ENCODE results near the gene SFMBT2.
"Not testable (repeated sequence)": the region's sequence is repeated elsewhere in the genome, so short reads cannot be mapped to it uniquely, and the experiment has no call there.

SFMBT2 gene

GRCh38 chr10:7258948-7259523 lies 151.8 kb downstream of the SFMBT2 start:
- no peak for DNase-seq

DNA sequence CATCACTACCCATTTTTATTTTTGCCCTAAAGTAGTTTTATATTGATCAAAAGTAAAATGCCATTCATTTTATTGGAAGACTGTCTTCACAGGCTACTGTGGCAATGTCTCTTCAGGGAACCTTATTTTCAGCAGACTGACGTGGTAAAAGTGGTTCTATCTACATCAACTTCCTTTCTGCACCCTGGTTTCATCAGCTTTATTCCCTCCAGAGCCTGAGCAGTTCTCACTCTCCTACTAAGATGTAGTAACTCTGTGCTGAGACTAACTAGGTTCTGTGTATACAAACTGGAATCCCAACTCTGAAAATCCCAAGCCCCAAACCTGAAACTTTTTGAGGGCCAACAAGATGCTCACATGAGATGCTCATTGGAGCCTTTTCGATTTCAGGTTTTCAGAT lies 155.3 kb downstream of the SFMBT2 start:
- DNase-seq = no peak

DNA sequence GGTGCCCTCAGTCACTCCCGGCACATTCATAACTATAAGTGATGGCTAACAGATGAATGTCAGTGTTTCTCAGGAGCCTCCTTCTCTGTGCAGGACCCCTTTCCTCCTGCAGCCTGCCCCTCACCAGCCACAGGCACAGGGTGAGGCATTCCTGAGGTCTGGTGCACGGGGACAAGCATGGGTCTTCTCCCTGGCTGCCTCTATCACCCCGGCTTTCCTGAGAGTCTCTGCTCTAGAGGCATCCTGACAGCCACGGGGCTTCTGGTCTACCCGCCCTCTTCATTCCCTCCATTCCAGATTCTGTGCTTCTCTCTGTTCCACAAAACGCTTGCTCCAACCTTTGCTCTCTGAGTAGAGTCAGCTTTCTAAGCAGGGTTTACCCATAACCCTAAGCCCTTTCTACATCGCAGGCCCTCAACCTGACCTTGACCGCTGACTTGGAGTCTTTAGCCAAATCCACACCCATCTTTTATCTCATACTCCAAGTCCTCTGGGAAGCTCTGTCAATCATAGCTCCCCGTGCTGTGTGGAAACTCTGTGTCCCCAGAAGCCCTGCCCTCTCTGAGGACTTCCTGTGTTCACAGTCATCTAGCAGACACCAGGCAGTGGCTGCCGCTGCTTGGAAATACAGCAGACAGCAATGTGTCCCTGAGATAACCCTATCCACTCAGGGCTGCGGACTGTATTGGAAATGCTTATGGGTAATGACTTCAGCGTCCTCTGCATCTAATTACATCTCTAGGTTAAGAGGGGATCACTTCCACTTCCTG lies 159.0 kb downstream of the SFMBT2 start:
- no peak for DNase-seq

DNA sequence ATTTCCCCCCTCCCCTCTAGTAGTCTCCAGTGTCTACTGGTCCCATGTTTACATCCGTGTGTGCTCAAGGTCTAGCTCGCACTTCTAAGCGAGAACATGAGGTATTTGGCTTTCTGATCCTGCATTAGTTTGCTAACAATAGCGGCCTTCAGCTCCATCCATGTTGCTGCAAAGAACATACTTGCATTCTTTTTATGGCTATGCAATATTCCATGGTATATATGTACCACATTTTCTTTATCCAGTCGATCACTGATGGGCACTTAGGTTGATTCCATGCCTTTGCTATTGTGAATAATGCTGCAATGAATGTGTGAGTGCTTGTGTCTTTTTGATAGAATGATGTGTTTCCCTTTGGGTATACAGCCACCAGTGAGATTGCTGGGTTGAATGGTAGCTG lies 160.6 kb downstream of the SFMBT2 start:
- DNase-seq = no peak

DNA sequence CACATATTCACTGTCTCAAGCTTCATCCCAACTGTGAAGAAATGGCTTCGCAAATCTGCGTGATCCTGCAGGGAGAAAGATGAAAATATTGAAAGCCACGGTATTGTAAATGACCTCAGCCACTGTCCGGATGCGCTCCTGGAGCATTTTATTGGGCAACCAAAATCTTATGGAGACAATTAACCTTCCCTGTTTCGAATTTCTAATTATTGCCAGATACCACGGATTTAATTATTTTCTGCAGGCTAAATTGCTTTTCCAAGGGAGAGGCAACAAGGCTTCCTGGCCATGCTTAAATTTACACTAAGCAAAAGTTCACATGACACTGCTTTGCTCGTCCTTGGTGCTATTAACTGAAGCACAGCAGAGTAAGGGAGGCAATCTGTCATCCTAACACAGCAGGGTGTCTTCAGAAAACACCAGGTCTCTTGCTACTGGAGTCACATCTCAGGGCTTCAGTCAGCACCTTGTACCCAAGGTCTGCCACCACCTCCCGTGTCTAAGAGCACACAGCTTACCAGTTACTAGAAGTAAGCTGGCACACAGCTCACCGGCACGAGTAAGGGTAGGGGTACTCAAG lies 162.2 kb downstream of the SFMBT2 start:
- DNase-seq = no peak

- DNase-seq = no peak
These were observed 162.7 kb downstream of the SFMBT2 start for GRCh38 chr10:7248148-7248547.

DNA sequence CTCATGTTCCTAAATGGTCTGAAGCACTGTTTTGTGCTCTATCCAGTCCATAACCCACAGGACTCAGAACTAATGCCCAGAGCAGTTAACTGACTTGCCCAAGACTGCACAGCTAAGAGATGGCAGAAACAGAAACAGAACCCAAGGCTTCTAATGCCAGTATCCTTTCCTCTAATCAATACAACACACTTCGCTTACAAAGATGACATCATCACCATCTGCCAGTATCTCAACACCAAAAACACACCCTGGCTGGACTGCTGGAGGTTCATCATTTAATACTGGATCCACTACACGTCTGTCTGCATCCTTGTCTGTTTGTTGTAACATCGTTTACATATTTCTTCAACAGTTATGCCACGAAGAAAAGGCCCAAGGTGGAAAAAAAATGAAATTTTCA lies 165.3 kb downstream of the SFMBT2 start:
- no peak for DNase-seq

- DNase-seq = no peak
These were observed 167.0 kb downstream of the SFMBT2 start for GRCh38 chr10:7243873-7244272.

DNA sequence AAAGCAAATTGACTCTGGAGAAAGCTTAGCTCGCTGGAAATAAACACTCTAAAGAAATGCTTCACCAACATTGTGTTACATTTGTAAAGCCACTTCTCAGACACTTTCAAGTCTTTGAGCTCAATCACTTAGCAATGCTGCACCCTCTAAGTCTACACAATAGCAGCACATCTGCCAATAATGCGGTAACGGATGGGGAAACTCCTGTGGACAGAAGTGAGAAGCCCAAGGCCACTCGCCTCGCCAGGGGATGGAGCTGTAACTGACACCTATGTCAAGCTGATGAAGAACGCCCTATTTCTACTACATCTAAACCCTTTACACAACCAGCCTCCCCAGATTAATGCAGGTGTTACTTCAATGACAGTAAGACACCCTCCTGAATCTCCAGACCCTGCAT lies 167.7 kb downstream of the SFMBT2 start:
- no peak for DNase-seq

- DNase-seq = no peak
These were observed 171.4 kb downstream of the SFMBT2 start for GRCh38 chr10:7239312-7239985.

DNA sequence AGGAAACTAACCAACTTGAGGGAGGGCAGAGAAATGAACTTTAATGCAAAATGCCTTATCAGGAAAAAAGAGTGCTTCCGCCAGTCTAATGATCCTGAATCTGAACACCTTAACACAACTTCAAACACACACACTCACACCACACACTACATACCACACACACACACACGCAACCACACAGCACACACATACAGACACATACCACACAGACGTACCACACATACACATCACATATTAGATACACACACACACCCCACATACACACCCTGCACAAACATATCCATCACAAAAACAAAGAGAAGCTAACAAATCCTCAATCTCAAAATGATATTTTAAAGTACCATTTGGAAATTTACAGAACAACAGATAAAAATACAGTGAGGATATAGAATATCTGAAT lies 175.5 kb downstream of the SFMBT2 start:
- no peak for DNase-seq

DNA sequence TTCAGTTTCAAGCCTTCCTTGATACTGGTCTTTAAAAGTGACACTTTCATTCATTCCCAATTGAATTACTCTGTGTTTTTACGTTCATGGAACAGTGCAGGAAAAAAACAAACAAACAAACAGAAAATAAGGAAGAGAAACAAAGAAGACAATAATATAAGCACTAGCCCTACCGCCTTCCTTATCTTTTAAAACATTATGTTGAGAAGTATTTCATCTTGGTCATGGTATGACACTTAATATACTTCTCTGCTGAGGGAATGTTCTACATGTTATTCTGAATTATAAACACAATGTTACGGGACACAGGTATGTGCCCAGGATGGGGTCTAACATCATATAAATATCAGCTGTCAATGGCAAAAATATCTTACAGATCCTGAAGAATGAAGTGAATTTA lies 176.7 kb downstream of the SFMBT2 start:
- no peak for DNase-seq

- DNase-seq = no peak
These were observed 177.4 kb downstream of the SFMBT2 start for GRCh38 chr10:7233259-7233991.

DNA sequence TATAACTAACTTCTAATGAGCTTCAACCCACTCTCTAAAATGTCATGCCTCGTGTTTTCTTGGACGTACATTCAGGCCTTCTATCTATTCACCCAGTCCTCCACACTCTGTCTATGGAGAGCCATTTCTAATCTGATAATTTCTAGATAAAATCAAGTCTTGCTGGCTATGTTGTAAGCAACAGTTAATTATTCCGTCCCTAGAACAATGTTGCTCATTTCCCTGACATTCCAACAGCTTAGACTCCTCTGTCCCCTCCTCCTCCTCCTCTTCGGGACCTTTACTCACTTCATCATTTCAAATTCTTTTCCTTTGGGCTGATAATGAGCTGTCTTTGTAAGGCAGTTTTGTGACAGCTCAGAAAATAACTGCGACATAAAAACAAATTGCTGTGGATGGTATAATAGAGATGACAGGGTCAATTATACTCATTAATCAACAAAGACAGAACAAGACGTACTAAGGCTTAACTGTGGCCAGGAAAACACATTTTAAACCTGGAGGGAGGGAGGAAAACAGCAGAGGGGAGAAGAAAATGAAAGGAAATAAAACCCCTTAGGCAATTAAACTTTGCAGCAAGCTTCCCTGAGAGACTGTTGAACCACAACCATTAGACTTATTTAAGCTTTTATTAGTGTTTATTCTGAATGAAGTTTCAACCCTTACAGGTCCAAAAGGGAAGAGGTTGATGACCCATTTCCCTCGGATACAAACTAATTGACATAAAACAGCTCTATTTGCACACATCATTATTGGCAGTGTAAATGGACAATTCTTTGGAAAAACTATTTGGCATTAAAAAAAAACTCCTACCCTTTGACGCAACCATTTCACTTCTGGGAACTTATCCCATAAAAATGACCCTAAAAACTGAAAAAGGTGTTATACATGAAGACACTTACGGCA lies 179.1 kb downstream of the SFMBT2 start:
- DNase-seq = no peak

GRCh38 chr10:7230951-7231350 lies 179.9 kb downstream of the SFMBT2 start:
- DNase-seq = no peak

DNA sequence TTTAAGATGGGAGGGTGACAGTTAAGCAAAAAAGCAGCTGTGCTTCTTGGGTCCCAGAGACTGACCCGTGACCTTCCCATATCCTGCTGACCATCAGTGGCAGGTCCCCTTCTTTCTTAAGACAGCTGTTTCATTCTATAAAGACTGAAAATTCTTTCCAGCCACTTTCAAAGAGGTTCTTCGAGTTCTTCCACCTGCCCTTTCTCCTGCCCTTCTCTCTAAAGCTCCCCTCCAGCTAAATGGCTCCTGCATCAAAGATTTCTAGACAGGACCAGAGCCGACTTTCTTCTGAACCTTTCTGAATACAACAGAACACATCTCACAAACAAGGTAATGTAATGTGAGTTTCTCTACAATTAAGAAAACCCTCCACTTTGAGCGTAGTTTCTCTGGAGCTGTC lies 180.8 kb downstream of the SFMBT2 start:
- DNase-seq = no peak

DNA sequence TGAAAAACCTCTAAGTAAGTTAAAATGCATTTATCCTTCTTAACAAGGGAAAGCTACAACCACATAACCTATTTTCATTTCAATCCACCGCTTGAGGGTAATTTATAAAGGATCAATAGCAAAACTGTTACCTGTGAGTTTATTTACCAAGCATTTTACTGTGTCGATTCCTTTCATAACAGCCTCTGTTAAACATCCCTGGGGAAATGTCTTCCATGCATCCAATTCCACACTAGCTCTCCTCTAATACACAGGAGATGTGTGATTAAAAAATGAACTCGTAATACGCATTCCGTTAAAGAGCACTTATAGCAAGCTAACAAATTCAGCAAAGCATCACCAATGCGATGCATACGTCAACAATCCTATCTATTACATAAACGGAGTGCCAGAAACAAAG lies 185.7 kb downstream of the SFMBT2 start:
- no peak for DNase-seq

DNA sequence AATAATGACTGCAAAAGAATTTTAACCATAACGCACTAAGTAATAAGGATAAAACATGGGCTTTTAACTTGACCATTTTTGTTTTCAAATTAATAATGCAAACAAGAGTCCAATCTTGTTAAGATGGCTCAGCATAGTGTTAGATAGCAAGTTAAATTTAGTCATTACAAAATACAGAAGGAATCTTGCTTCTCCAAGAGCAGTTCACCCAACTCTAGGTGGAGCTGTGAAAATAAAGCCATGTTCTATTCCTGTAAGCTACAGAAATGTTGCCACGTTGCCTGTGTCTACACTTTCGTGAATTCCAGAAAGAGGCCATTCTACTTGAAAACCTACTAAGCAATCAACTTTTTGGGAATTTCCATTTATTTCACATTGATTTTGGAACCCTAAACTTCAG lies 191.9 kb downstream of the SFMBT2 start:
- no peak for DNase-seq

DNA sequence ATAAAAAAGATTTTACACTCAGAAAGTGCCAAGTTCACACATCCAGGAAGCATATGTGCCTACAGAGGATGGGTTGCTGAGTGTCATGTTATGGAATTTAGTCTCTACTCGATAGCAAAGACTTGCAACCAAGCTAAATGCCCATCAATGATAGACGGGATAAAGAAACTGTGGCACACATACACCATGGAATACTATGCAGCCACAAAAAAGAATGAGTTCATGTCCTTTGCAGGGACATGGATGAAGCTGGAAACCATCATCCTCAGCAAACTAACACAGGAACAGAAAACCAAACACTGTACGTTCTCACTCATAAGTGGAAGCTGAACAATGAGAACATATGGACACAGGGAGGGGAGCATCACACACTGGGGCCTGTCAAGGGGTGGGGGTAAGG lies 198.1 kb downstream of the SFMBT2 start:
- not testable (repeated sequence) for DNase-seq

DNA sequence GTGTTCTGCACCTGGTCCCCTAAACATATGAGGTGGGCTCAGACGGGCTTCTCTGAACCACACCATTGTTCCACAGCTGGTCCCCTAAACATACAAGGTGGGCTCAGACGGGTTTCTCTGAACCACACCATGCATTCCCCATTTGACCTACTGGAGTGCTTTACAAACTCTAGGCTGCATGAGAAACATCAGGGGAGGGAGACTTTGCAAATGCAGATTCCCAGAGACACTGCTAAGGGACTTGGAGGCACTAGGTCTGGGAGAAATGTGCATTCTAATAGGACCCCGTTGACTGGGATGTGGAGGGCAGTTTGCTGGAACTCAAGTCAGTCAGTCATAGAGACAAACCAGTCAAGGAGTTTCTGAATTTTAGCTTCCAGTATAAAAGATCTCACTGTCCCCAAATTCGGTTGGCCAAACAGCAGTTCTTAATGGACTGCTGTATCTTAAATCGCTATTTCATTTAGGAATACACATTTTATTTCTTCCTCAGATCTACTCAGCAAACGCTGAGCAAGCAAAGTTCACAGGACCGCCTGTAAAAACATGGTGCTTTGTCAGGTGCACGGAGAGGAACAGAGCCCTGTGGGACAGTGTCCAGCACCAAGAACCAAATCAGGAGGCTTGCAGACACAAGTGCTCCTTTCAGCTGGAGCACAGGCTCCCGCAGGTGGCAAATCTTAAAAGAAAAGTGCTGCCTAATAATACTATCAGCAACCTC lies 198.8 kb downstream of the SFMBT2 start:
- no peak for DNase-seq

- DNase-seq = no peak
These were observed 200.3 kb downstream of the SFMBT2 start for GRCh38 chr10:7210516-7210915.

- DNase-seq = no peak
These were observed 201.4 kb downstream of the SFMBT2 start for GRCh38 chr10:7209458-7209857.

Measured in NCI-H2029 treated with DMSO at 0.1 percent for 48 hours (cell line).